ENCODE data around the gene APOBEC3C.

- TF ChIP-seq POLR2A (IDR thresholded peaks at IDR 0.05) (no peak), CTCF (IDR thresholded peaks at IDR 0.05) (no peak), POLR2AphosphoS5 (IDR thresholded peaks at IDR 0.05) (no peak)
Observed at GRCh38 chr22:39026509-39027150, 12.6 kb downstream of the APOBEC3C start.
